Activated CD4-positive, alpha-beta memory T cell treated with anti-CD3 and anti-CD28 coated beads for 36 hours (primary cell): ENCODE results near the gene CYB5B. TPM values are rescaled to one million over a fixed set of nuclear protein-coding genes. Genes with fewer than 3 reads are reported as not detected.
"Not testable (repeated sequence)": the region's sequence is repeated elsewhere in the genome, so short reads cannot be mapped to it uniquely, and the experiment has no call there.

Experiments
- CTCF ChIA-PET: fragments of 350-600 bp; sonication (Branson Sonifier 250); formaldehyde crosslinking; loops from one replicate; lab custom pipeline; 2021; ENCODE audit warnings: antibody characterized with exemption, inconsistent platforms; lab: Charles Lee
- POLR2A ChIA-PET: fragments of 350-600 bp; sonication (Branson Sonifier 250); formaldehyde crosslinking; loops from one replicate; lab custom pipeline; 2021; ENCODE audit warnings: antibody characterized with exemption; lab: Charles Lee
- DNase-seq: peaks from one replicate; pipeline ENCODE4 v3.0.0-alpha.2; 2020
- H3K27ac Mint-ChIP-seq: one replicate; pipeline ENCODE4 v1.8.0; 2021; ENCODE audit warnings: mixed read lengths
- H3K27me3 Mint-ChIP-seq: one replicate; pipeline ENCODE4 v1.8.0; 2021; ENCODE audit warnings: mixed read lengths
- H3K36me3 Mint-ChIP-seq: one replicate; pipeline ENCODE4 v1.8.0; 2021; ENCODE audit warnings: mixed read lengths
- H3K4me1 Mint-ChIP-seq: one replicate; pipeline ENCODE4 v1.8.0; 2021; ENCODE audit warnings: low read depth, mixed read lengths
- H3K4me3 Mint-ChIP-seq: one replicate; pipeline ENCODE4 v1.8.0; 2021; ENCODE audit warnings: mild to moderate bottlenecking, mixed read lengths
- H3K9me3 Mint-ChIP-seq: one replicate; pipeline ENCODE4 v1.8.0; 2021; ENCODE audit warnings: mixed read lengths
- intact Hi-C: fragments of 100-400 bp; cut with micrococcal nuclease; formaldehyde crosslinking; loops from one replicate; pipeline ENCODE4 v1.15.1; 2023
- total RNA-seq, 2 experiments: library from RNA; stranded (reverse); gene quantifications; one replicate each; pipeline ENCODE4 v1.2.3, GENCODE V29; 2021

The CYB5B gene
- total RNA-seq, 2 experiments from 2014 or later = 147 to 152 TPM

- POLR2A ChIA-PET = no interaction called here
- CTCF ChIA-PET = interaction anchor here (0.6 to 1.7 kb wide), 2 partner anchors 36 to 149 kb away, joined by 3 to 5 read pairs; no protein-coding TSS in a partner anchor
- no peak for DNase-seq
Measured at GRCh38 chr16:69431948-69432468, 7.6 kb downstream of the CYB5B start.

GRCh38 chr16:69434066-69434465, 9.6 kb downstream of the CYB5B start:
- Mint-ChIP-seq H3K36me3 (peaks cover 40% of the 10 kb centered on the region), H3K27ac (no peak overlapping the region), H3K9me3 (peaks cover 4% of the 10 kb centered on the region), H3K27me3 (no peaks in the 10 kb centered on the region), H3K4me3 (no peak overlapping the region), H3K4me1 (peaks cover 76% of the 10 kb centered on the region)
- intact Hi-C loops = no loop called here
- no peak for DNase-seq
- CTCF ChIA-PET = interaction anchor here (0.9 kb wide), 1 partner anchor 9 kb away, joined by 3 read pairs; no protein-coding TSS in a partner anchor
- POLR2A ChIA-PET = no interaction called here

More at GRCh38 chr16:69431948-69432468, 7.6 kb downstream of the CYB5B start:
- Mint-ChIP-seq H3K36me3 (peaks cover 51% of the 10 kb centered on the region), H3K27me3 (no peaks in the 10 kb centered on the region), H3K9me3 (peaks cover 12% of the 10 kb centered on the region), H3K4me1 (peaks cover 67% of the 10 kb centered on the region), H3K4me3 (no peak overlapping the region), H3K27ac (peak overlapping the region; percentile 6)
- intact Hi-C loops = loop anchor here (1.0 kb wide), 1 partner anchor 12 kb away; no protein-coding TSS in a partner anchor

GRCh38 chr16:69435977-69436820, 11.8 kb downstream of the CYB5B start:
- no peak overlapping the region for H3K4me3 Mint-ChIP-seq
- H3K4me1 Mint-ChIP-seq = peaks cover 78% of the 10 kb centered on the region
- intact Hi-C loops = loop anchor here (5.0 kb wide), 1 partner anchor 39 kb away; no protein-coding TSS in a partner anchor
- peaks cover 29% of the 10 kb centered on the region for H3K36me3 Mint-ChIP-seq
- no peak overlapping the region for H3K27ac Mint-ChIP-seq
- no peaks in the 10 kb centered on the region for H3K27me3 Mint-ChIP-seq
- CTCF ChIA-PET = interaction anchor here (0.6 kb wide), 1 partner anchor 48 kb away, joined by 3 read pairs; no protein-coding TSS in a partner anchor
- H3K9me3 Mint-ChIP-seq = no peaks in the 10 kb centered on the region
- no peak for DNase-seq
- POLR2A ChIA-PET = no interaction called here

- DNase-seq = no peak
- intact Hi-C loops = loop anchor here (5.0 kb wide), 1 partner anchor 40 kb away; no protein-coding TSS in a partner anchor
- Mint-ChIP-seq H3K36me3 (peaks cover 24% of the 10 kb centered on the region), H3K27me3 (no peaks in the 10 kb centered on the region), H3K9me3 (no peaks in the 10 kb centered on the region), H3K4me3 (no peak overlapping the region), H3K4me1 (peaks cover 77% of the 10 kb centered on the region), H3K27ac (no peak overlapping the region)
- ChIA-PET POLR2A (no interaction called here), CTCF (no interaction called here)
Measured at GRCh38 chr16:69436896-69437295, 12.5 kb downstream of the CYB5B start.

GRCh38 chr16:69438465-69438864, 14.0 kb downstream of the CYB5B start:
- no peak for DNase-seq
- intact Hi-C loops = loop anchor here (1.0 to 5.0 kb wide), 3 partner anchors 14 to 288 kb away; partner anchors contain the start of genes CYB5B and NQO1
- ChIA-PET POLR2A (interaction anchor here (0.7 kb wide), 1 partner anchor 21 kb away, joined by 3 read pairs; no protein-coding TSS in a partner anchor), CTCF (interaction anchor here (0.7 to 1.2 kb wide), 3 partner anchors 42 to 126 kb away, joined by 3 to 7 read pairs (median 6); no protein-coding TSS in a partner anchor)
- peaks cover 68% of the 10 kb centered on the region for H3K4me1 Mint-ChIP-seq
- H3K27me3 Mint-ChIP-seq = no peaks in the 10 kb centered on the region
- no peak overlapping the region for H3K4me3 Mint-ChIP-seq
- H3K9me3 Mint-ChIP-seq = no peaks in the 10 kb centered on the region
- H3K36me3 Mint-ChIP-seq = peaks cover 16% of the 10 kb centered on the region
- H3K27ac Mint-ChIP-seq = peak overlapping the region; percentile 54

- POLR2A ChIA-PET = no interaction called here
- peaks cover 12% of the 10 kb centered on the region for H3K36me3 Mint-ChIP-seq
- no peak overlapping the region for H3K4me3 Mint-ChIP-seq
- no peak for DNase-seq
- CTCF ChIA-PET = no interaction called here
- H3K4me1 Mint-ChIP-seq = peaks cover 67% of the 10 kb centered on the region
- H3K27me3 Mint-ChIP-seq = no peaks in the 10 kb centered on the region
- H3K27ac Mint-ChIP-seq = no peak overlapping the region
- intact Hi-C loops = no loop called here
- H3K9me3 Mint-ChIP-seq = no peaks in the 10 kb centered on the region
Measured at GRCh38 chr16:69440250-69440649, 15.8 kb downstream of the CYB5B start.

- H3K27ac Mint-ChIP-seq, DNase-seq, H3K36me3 Mint-ChIP-seq, H3K27me3 Mint-ChIP-seq, intact Hi-C loops, POLR2A ChIA-PET, CTCF ChIA-PET, H3K4me3 Mint-ChIP-seq, H3K9me3 Mint-ChIP-seq: not testable (repeated sequence)
- peaks cover 63% of the 10 kb centered on the region for H3K4me1 Mint-ChIP-seq
Measured at GRCh38 chr16:69441030-69441429, 16.6 kb downstream of the CYB5B start.

GRCh38 chr16:69443927-69444631, 19.7 kb downstream of the CYB5B start:
- CTCF ChIA-PET = interaction anchor here (2.2 kb wide), 1 partner anchor 48 kb away, joined by 10 read pairs; no protein-coding TSS in a partner anchor
- peaks cover 39% of the 10 kb centered on the region for H3K4me1 Mint-ChIP-seq
- H3K4me3 Mint-ChIP-seq = peak overlapping the region; percentile 62
- POLR2A ChIA-PET = interaction anchor here (0.7 to 2.5 kb wide), 3 partner anchors 19 to 121 kb away, joined by 3 to 7 read pairs (median 3); partner anchors contain the start of gene CYB5B
- H3K9me3 Mint-ChIP-seq = no peaks in the 10 kb centered on the region
- peaks cover 20% of the 10 kb centered on the region for H3K36me3 Mint-ChIP-seq
- H3K27me3 Mint-ChIP-seq = no peaks in the 10 kb centered on the region
- H3K27ac Mint-ChIP-seq = peak overlapping the region; percentile 88
- intact Hi-C loops = loop anchor here (1.0 to 2.0 kb wide), 4 partner anchors 12 to 121 kb away; partner anchors contain the start of genes CYB5B and NFAT5
- DNase-seq = peak; percentile 41

- Mint-ChIP-seq H3K9me3 (no peaks in the 10 kb centered on the region), H3K4me1 (peaks cover 36% of the 10 kb centered on the region), H3K4me3 (peak overlapping the region; percentile 62), H3K27me3 (no peaks in the 10 kb centered on the region), H3K36me3 (peaks cover 27% of the 10 kb centered on the region), H3K27ac (no peak overlapping the region)
- no peak for DNase-seq
- intact Hi-C loops = loop anchor here (1.0 to 2.0 kb wide), 5 partner anchors 13 to 120 kb away; partner anchors contain the start of genes CYB5B and NFAT5
- POLR2A ChIA-PET = interaction anchor here (0.9 to 2.5 kb wide), 2 partner anchors 20 to 120 kb away, joined by 3 to 7 read pairs; partner anchors contain the start of gene CYB5B
- CTCF ChIA-PET = interaction anchor here (2.2 kb wide), 1 partner anchor 49 kb away, joined by 10 read pairs; no protein-coding TSS in a partner anchor
Measured at GRCh38 chr16:69444873-69445517, 20.6 kb downstream of the CYB5B start.

GRCh38 chr16:69448470-69449193, 24.2 kb downstream of the CYB5B start:
- Mint-ChIP-seq H3K27ac (no peak overlapping the region), H3K27me3 (no peaks in the 10 kb centered on the region)

More at GRCh38 chr16:69448470-69449193, 24.2 kb downstream of the CYB5B start:
- Mint-ChIP-seq H3K4me1 (peaks cover 22% of the 10 kb centered on the region), H3K36me3 (peaks cover 37% of the 10 kb centered on the region), H3K4me3 (no peak overlapping the region), H3K9me3 (no peaks in the 10 kb centered on the region)
- DNase-seq = no peak
- intact Hi-C loops = no loop called here
- ChIA-PET POLR2A (interaction anchor here (0.8 kb wide), 1 partner anchor 152 kb away, joined by 3 read pairs; no protein-coding TSS in a partner anchor), CTCF (interaction anchor here (0.6 kb wide), 1 partner anchor 23 kb away, joined by 3 read pairs; no protein-coding TSS in a partner anchor)
